GM12801 (cell line): Measurements from ENCODE around the gene FGF9.

Experiments used
- TF ChIP-seq, protein P1 (sequence below): IDR thresholded peaks from one replicate; pipeline ENCODE4 v1.5.1; 2011; ENCODE audit warnings: control low read depth; ENCODE audit not compliant: insufficient read length; ENCODE audit errors: extremely low read depth

Gene FGF9

GRCh38 chr13:21675095-21675991 lies 4.5 kb downstream of the FGF9 start:
- TF ChIP-seq, protein P1, sequence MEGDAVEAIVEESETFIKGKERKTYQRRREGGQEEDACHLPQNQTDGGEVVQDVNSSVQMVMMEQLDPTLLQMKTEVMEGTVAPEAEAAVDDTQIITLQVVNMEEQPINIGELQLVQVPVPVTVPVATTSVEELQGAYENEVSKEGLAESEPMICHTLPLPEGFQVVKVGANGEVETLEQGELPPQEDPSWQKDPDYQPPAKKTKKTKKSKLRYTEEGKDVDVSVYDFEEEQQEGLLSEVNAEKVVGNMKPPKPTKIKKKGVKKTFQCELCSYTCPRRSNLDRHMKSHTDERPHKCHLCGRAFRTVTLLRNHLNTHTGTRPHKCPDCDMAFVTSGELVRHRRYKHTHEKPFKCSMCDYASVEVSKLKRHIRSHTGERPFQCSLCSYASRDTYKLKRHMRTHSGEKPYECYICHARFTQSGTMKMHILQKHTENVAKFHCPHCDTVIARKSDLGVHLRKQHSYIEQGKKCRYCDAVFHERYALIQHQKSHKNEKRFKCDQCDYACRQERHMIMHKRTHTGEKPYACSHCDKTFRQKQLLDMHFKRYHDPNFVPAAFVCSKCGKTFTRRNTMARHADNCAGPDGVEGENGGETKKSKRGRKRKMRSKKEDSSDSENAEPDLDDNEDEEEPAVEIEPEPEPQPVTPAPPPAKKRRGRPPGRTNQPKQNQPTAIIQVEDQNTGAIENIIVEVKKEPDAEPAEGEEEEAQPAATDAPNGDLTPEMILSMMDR, result no peak

- TF ChIP-seq, protein P1, result no peak
These were observed 5.7 kb downstream of the FGF9 start for GRCh38 chr13:21676611-21677021.

- TF ChIP-seq, protein P1, result no peak
These were observed 6.3 kb downstream of the FGF9 start for GRCh38 chr13:21677075-21677623.

DNA sequence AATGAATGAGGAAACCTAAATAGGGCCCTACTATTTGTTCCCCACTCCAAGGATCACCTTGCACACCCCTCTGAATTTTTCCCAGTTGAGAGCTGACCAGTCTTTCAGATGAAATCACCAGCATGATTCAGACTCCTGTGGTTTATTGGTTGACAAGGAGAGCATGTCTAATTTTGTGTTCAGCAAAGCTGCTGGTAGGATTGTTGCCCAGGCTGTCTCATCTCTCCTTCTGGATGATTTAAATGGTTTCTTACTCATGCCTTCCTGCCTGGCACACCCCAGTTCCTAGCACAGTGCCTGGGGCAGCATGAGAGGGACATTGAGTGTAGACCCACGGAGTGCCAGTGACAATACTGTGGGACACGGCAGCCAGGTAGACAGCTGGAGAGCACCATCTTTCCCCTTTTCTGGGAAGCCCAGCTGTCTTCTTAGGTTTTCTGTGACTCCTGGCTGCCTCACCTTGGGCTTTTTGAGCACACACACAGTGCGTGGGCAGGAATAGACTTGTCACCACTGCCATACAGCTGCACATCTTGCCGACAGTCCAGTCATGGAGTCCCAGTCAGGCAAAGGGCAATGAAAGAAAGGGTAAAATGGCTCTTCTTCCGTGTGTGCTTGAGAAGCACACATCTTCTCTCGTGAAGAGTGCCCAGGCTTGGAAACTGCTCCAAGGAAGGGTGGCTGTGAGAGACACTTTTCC lies 12.3 kb downstream of the FGF9 start:
- TF ChIP-seq, protein P1, result no peak

GRCh38 chr13:21684576-21684975 lies 13.7 kb downstream of the FGF9 start:
- TF ChIP-seq, protein P1, result no peak

DNA sequence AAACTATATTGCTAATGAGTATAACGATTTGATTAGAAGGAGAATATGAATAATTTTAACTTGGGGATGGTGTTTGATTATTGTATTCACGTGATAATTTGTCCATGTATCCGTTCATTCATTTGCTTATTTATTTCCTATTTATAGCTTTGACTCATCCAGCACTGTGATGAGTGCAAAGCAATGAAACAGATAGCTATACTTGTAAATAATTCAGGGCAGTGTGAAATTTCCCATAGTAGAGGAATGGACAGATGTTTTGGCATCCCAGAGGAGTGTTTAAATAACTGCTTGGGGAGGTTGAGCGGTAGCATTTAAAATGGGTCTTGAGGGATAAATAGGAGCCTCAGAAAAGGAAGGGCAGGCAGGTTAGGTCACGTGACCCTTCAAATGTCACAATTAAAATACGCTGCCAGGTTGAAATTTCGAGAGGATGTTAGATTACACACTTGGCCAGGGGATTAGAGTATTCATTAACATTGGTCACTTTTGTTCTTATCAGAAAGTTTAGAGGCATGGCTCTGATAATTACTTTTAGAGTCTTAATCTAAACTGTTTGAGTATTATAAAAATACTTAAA lies 14.7 kb downstream of the FGF9 start:
- TF ChIP-seq, protein P1, result no peak
